ENCODE results near the gene FAM50A. TPM values are rescaled to one million over a fixed set of nuclear protein-coding genes. Genes with fewer than 3 reads are reported as not detected.

FAM50A gene
- total RNA-seq, 1 donor from 2014 or later: 41.1 TPM

GRCh38 chrX:154443479-154443910, 446 bp upstream of the FAM50A start:
- TF ChIP-seq CTCF (IDR thresholded peaks at IDR 0.05; ENCODE audit: borderline replicate concordance): no peak
- DNase-seq: no peak
- Histone ChIP-seq H3K9me3 (replicated peaks) (no peaks in the 10 kb centered on the region), H3K4me3 (peak overlapping the region; percentile 75), H3K4me1 (peaks cover 29% of the 10 kb centered on the region), H3K27me3 (ENCODE audit: low read depth) (no peaks in the 10 kb centered on the region), H3K27ac (replicated peaks) (peak overlapping the region; percentile 86), H3K36me3 (peaks cover 34% of the 10 kb centered on the region)
- intact Hi-C loops (cut with micrococcal nuclease): no loop called here

- no peak for DNase-seq
- no peak for TF ChIP-seq CTCF (IDR thresholded peaks at IDR 0.05; ENCODE audit: borderline replicate concordance)
- no peaks in the 10 kb centered on the region for H3K9me3 ChIP-seq (replicated peaks)
Measured at GRCh38 chrX:154444755-154445246, 860 bp downstream of the FAM50A start.

DNA sequence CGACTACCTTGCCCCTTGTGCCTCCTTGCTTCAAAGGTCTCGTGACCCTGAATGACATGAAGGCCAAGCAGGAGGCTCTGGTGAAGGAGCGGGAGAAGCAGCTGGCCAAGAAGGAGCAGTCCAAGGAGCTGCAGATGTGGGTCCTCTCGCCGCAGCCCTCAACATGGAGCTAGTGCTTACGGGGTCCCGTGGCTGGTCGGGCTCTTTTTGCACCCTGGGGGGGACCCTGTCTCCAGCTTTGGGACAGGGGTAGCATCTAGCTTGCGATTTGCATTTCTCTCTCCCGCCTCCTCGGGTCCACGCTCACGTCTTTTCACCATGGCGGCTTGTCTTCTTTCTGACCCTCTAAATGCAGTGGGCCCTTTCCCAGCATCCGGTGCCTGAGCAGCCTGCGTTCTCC, 1.8 kb downstream of the FAM50A start:
- Histone ChIP-seq H3K27ac (replicated peaks) (no peak overlapping the region), H3K4me3 (no peak overlapping the region), H3K27me3 (ENCODE audit: low read depth) (no peaks in the 10 kb centered on the region), H3K36me3 (peaks cover 48% of the 10 kb centered on the region), H3K4me1 (peaks cover 22% of the 10 kb centered on the region), H3K9me3 (replicated peaks) (no peaks in the 10 kb centered on the region)
- TF ChIP-seq CTCF (IDR thresholded peaks at IDR 0.05; ENCODE audit: borderline replicate concordance): no peak
- DNase-seq: no peak
- intact Hi-C loops (cut with micrococcal nuclease): no loop called here

More at GRCh38 chrX:154444755-154445246, 860 bp downstream of the FAM50A start:
- Histone ChIP-seq H3K4me1 (peaks cover 22% of the 10 kb centered on the region), H3K36me3 (peaks cover 47% of the 10 kb centered on the region), H3K27me3 (ENCODE audit: low read depth) (no peaks in the 10 kb centered on the region), H3K4me3 (peak overlapping the region; percentile 75), H3K27ac (replicated peaks) (peak overlapping the region; percentile 86)
- intact Hi-C loops (cut with micrococcal nuclease): no loop called here

DNA sequence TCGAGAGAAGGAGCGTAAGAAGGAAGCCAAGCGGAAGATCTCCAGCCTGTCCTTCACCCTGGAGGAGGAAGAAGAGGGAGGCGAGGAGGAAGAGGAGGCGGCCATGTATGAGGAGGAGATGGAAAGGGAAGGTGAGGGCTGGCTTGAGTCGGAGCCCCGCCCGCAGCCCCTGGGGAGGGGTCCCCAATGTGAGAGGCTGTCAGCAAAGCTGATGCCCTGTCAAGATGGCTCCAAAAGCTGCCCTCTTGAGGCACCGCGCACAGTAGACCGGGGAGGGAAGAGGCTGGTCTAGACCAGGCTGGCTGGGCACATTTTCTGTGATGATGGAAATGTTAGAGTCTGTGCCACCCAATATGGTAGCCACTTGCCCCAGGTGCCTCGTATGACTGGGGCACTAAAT, 2.5 kb downstream of the FAM50A start:
- H3K4me1 ChIP-seq: peaks cover 22% of the 10 kb centered on the region
- H3K36me3 ChIP-seq: peaks cover 44% of the 10 kb centered on the region
- no peak overlapping the region for H3K27ac ChIP-seq (replicated peaks)
- DNase-seq: no peak
- intact Hi-C loops (cut with micrococcal nuclease): no loop called here
- TF ChIP-seq CTCF (IDR thresholded peaks at IDR 0.05; ENCODE audit: borderline replicate concordance): no peak
- H3K4me3 ChIP-seq: no peak overlapping the region
- H3K27me3 ChIP-seq (ENCODE audit: low read depth): no peaks in the 10 kb centered on the region
- H3K9me3 ChIP-seq (replicated peaks): no peaks in the 10 kb centered on the region

DNA sequence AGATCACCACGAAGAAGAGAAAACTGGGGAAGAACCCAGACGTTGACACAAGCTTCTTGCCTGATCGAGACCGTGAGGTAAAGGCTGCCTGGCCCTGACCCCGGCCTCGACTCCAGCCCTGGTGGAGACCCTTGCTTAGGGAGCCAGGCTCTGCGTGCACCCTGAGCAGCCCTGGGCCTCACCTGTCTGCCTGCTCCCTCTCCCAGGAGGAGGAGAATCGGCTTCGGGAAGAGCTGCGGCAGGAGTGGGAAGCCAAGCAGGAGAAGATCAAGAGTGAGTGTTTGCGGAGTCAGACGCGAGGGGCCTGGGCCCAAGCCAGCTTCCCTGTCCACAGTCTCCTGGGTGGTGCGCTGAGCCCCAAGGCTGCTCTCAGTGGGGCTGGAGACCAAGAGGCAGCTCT, 4.5 kb downstream of the FAM50A start:
- intact Hi-C loops (cut with micrococcal nuclease): no loop called here
- no peak for DNase-seq
- peaks cover 20% of the 10 kb centered on the region for H3K4me1 ChIP-seq
- peaks cover 32% of the 10 kb centered on the region for H3K36me3 ChIP-seq
- H3K9me3 ChIP-seq (replicated peaks): no peaks in the 10 kb centered on the region
- H3K27ac ChIP-seq (replicated peaks): no peak overlapping the region
- no peaks in the 10 kb centered on the region for H3K27me3 ChIP-seq (ENCODE audit: low read depth)
- H3K4me3 ChIP-seq: no peak overlapping the region
- TF ChIP-seq CTCF (IDR thresholded peaks at IDR 0.05; ENCODE audit: borderline replicate concordance): no peak

Measured in left ventricle myocardium inferior (tissue), 1 donor.